GM23248 (cell line): ENCODE results near the gene SCN7A.

Source experiments
- EZH2 ChIP-seq: fragments of 200-600 bp; sonication (generic); IDR thresholded peaks from 2 replicates; pipeline ENCODE4 v1.6.1; 2018; ENCODE audit warnings: antibody characterized with exemption, mild to moderate bottlenecking; ENCODE audit not compliant: insufficient read depth, poor library complexity, severe bottlenecking
- EZH2phosphoT487 ChIP-seq: fragments of 200-600 bp; sonication (generic); IDR thresholded peaks from 2 replicates; pipeline ENCODE4 v1.6.1; 2018; ENCODE audit warnings: antibody characterized with exemption, moderate library complexity, mild to moderate bottlenecking, low read depth; ENCODE audit not compliant: insufficient read depth

DNA sequence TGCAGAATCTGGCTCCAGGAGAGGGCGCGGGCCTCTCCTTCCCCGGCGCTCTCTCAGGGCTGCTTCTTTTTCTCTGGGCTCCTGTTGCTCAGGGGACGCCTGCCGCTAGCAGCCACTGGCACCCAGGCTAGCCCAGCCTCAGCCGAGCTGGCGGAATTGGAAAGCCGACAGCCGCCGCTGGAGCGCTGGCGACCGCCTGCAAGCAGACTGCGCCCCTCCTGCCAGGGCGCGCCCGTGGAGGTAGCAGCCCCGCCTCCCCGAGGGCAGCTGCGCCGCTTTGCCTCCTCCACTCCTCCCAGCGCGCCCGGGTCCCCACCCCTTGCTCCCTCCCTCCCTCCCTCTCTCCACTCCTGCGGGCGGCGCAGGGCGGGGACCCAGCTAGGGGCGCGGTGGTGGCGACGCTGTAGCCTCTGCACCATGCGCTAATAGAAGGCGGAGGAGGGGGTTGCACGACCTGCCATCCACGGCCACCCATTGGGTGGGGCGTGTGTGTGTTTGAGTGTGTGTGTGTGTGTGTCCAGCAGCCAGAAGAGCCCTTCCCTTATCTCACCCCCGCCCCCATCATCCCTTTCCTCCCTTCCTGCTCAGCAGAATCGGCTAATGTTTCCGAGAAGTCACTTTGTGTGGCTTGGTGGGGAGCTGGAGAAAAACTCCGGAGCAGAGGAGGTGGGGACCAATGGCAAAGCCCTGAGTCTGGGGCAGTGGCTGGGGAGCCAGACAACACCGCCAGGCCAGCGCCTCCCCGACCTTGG, 118.1 kb downstream of the SCN7A start, which contains the start of gene SCN9A:
- no peak for TF ChIP-seq EZH2phosphoT487
- TF ChIP-seq EZH2: no peak
